HG03565 (cell line): ENCODE results near the gene MORC4.

Experiments used
- ATAC-seq: cut with Tn5 transposase; IDR thresholded peaks from one replicate; pipeline ENCODE4 v1.9.1; 2021; ENCODE audit warnings: mild to moderate bottlenecking, moderate library complexity; ENCODE audit not compliant: unreplicated experiment

MORC4 gene

DNA sequence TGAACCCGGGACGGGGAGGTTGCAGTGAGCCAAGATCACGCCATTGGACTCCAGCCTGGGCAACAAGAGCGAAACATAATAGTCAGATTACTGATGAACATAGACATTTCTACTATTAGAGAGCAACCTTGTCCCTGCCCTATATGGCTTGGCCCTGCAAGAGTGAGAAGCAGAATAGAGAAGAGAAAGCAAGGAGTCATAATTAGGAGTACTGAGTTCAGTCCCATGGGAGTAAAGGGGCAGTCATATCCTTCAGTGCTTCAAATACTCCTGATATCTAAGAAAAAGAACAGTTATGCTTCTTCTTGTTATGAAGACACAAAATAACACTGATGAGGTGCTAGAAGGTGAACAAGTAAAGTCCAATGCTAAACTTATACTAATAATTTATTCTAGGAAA lies 46.0 kb downstream of the MORC4 start:
- ATAC-seq = no peak

DNA sequence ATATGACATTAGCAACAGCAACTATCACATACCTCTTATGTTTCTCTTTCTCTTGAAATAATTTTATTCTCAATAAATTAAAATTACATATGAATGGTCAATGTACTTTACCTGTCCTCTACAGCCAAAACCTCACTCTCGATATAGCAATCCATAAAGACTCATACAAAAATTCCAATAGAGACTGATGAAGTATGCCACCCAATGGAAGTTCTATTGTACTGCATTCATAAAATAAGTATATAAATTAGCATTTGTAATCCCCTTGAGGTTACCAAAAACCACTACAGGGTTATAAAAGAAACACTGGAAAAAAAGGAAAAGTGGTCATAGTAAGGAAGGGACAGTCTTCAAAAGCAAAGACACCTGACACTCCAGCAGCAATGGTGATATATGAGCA lies 47.0 kb downstream of the MORC4 start:
- ATAC-seq = no peak

DNA sequence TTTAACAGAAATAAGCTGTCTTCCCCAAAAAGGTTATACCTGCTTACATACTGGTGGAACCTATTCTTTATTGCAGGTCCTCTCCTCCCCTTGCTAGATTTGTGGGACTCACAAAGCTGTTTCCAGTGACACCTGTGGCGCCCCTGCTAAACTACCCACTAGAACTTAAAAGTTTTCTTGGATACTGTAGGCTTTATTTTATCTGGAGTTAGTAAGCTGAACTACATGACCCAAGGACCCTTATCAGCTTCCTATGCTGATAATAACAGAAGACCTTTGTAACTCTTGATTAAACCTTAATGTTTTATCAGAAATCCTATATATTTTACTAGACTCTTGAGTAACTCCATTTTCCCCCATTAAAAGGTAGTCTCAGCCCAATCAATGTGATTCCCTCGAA lies 47.5 kb downstream of the MORC4 start:
- ATAC-seq = no peak

DNA sequence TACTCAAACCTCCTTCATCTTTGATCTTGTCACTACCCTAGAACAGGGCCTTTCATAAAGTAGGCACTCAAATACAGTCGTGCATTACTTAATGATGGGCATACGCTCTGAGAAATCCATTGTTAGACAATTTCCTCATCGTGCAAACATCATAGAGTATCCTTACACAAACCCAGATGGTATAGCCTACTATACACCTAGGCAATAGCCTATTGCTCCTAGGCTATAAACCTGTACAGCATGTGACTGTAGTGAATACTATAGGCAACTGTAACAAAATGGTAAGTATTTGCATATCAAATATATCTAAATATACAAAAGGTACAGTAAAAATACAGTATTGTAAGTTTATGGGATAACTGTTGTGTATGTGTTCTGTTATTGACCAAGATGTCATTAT lies 47.9 kb downstream of the MORC4 start:
- no peak for ATAC-seq

DNA sequence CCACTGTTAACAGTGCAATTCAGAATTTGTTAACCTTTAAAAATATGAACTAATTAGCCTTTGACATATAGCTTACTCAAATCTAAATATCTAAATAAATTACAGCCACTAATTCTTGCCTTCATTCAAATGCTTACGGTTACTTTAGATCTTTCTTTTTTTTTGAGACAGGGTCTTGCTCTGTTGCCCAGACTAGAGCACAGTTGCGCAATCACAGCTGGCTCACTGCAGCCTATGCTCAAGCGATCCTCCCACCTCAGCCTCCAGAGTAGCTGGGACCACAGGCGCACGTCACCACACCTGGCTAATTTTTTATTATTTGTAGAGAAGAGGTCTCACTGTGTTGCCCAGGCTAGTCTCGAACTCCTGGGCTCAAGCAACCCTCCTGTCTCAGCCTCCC lies 48.8 kb downstream of the MORC4 start:
- no peak for ATAC-seq

DNA sequence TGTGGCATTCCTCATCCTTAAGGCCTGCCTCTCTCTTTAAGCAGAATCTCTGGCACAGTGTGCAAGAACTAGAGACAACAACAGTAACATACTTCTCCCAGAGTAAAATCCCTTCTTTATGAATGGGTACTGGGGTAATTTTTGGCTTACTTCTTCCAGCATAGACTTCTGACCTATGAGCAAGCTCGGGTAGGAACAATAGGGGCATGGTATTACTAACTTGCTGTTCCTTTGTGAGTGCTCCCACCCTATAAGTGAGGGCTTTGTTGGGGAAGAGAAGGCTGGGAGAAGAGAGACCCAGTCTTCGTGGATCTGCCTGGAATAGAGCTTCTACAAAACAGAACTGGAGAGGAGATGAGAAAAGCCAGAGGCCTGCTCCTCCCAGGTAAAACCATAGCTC lies 49.6 kb downstream of the MORC4 start:
- no peak for ATAC-seq

DNA sequence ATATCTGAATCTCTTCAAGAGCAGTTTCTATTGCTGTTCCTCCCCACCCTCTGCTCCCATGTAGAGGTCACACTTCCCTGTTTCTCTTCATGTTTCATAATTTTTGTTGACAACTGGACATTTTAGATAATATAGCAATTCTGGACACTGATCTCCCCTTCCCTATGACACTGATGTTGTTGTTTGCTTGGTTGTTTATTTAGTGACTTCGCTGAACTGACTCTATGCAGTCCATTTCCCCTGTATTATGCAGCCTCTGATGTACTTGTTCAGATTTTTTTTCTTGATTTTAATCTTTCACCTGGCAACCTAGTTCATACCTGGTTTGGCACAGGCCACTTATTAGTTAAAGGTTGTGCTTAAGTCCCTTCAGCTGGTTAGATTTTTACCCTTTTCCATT lies 50.6 kb downstream of the MORC4 start:
- no peak for ATAC-seq

DNA sequence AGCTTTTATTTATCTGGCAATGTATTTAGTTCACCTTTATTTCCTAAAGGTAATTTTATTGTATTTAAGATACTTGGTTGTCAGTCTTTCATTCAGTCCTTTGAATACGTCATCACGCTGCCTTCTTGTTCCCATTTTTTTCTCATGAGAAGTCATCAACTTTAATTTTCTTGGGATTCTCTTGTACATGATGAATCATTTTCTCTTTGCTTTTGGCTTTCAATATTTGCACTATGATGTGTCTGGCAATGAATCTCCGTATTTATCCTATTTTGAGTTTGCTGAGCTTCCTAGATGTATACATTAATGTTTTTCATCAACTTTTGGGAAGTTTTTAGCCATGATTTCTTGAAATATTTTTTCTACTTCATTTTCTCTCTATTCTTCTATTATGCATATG lies 51.4 kb downstream of the MORC4 start:
- no peak for ATAC-seq

DNA sequence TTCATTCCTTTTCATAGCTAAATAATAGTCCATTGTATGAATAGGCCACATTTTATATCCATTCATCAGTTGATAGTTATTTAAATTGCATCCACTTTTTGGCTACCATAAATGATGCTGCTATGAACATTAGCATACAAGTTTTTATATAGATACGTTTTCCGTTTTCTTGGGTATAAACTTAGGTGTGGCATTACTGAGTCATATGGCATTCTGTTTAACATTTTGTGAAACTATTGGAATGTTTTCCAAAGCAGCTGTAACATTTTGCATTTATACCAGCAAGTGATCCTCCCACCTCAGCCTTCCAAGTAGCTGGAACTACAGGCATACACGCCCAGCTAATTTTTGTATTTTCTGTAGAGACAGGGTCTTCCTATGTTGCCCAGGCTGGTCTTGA lies 53.5 kb downstream of the MORC4 start:
- ATAC-seq = no peak

DNA sequence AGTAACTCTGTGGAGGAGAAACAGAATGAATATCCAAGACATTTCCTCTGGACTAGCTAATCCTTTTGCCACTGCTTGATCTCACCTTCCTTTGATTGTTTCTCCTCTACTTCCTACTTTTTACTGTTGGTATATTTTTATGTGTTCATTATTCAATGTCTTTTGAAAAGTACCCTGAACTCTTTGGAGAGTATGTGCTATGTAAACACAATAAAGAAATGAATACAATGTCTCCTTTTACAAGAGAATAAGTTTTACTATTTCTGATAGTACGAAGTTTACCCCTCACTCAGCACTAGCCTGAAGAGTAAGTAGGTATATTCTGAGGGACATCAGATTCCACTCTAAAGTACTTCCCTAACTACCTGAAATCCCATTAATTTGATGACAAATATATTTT lies 59.9 kb downstream of the MORC4 start:
- ATAC-seq = no peak

DNA sequence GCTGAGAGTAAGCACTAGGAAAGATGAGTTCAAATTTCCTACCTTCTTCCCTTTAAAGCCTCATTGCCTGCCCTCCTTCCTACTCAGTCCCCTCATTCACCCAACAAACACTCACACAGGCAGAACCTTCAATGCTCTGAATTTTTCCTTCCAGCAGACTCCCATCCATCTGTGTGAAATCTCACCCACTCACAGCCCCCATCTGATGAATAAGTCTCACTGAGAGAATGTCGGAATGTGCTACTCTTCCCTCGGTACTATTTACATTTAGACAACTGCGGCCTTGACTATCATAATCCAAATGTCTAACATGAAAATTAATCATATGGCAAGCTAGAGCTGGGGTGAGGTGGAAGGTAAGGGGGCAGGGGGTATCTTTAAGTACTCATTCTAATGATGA lies 60.4 kb downstream of the MORC4 start:
- no peak for ATAC-seq

DNA sequence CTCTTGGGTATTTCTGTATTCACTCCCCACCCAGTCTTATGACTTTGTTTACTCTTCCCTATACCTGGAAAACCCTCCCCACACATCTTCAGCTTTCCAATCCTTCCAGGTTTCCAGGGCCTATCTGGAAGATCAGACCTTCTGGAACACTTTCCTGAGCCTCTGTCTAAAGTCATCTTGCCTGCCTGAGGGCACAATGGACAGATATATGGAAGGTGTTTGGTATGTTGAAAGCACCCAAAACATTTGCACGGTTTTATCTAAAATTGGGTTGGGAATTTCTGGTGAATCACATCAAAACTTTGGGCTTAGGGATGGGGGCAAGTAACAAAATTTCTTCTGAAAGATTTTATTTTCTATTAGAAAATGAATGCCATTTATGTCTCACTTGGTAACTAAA lies 63.8 kb downstream of the MORC4 start:
- ATAC-seq = no peak

DNA sequence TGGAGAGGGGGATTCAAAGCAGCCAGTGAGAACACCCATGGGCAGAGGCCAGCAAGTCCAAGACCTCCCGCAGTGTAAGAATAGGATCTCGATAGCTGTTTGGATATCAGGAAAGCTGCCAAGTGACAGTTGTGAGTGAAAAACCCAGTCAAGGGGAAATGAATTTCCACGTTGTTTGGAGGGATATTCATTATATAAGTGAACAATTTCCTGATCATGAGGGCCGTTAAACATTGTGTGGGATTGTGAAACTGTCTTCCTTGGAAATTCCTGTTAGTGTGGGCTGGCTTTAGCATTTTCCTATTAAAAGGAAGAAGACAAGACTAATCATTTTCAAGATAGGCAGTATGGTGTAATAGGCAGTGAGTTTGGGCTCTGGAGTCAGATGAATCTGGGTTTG lies 64.8 kb downstream of the MORC4 start:
- ATAC-seq = no peak

DNA sequence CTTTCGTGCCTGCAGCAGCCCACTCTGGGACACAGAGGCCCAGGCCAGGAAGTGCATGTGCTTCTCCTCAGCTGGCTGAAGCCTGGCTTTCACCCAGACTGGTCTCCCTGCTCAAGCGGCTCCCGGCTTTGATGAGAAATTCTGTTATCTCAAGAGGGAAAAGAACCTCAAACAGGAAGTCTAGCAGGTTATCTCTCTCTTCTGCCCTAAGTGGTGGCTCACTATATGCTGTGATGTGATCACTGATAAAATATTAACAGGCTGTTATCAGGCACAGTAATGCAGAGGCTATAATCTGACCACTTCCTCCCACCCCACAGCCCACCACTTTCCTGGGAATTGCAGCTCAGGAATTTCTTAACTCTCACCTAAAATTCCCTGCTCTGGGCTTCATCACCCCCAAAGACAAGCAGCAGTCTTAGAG lies 66.5 kb downstream of the MORC4 start:
- no peak for ATAC-seq

DNA sequence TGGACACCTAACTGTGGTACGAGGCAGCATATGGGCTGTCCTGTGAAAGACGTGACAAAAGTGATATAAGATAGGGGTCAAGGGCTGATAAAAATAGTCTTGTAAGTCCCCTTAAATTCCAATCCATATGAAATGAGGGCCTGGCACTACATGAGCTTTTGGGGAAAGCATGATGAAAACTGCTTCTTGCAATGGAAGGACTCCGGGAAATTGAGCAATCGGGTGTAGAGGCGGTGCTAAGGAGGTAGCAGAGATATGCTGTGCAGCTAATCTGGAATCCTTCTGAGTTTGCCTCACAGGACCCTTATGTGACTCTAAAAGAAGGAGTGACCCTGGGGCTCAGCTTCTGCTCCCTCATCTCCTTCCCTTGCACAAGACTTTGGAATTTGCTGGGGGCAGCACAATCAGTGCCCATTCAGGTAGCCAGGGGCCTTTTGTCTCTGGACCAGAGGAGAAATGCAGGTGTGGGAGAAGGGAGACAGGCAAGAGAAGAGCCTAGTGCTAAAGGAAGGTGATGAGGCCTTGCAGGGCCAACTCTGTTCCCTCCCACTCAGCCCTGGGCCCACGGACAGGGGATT lies 67.0 kb downstream of the MORC4 start:
- no peak for ATAC-seq

DNA sequence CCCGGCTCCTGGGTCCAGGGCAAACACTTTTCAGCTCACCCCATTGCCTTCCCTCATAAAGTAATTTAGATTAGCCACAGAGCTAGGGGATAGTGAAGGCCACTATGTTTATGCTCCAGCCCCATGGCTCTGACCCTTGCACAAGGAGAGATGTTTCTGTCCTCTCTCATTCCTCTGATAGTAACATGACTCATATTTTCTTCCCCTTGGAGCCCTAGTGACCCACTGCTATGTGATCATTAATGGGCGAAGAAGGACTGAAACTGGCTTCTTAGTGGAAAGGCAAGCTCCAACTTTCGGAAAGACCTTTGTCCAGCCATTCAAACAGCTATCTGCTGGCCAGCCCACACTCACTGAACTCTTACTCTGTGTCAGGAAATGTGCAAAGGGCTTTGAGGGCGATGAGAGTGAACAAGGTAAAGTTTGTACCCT lies 67.5 kb downstream of the MORC4 start:
- no peak for ATAC-seq

DNA sequence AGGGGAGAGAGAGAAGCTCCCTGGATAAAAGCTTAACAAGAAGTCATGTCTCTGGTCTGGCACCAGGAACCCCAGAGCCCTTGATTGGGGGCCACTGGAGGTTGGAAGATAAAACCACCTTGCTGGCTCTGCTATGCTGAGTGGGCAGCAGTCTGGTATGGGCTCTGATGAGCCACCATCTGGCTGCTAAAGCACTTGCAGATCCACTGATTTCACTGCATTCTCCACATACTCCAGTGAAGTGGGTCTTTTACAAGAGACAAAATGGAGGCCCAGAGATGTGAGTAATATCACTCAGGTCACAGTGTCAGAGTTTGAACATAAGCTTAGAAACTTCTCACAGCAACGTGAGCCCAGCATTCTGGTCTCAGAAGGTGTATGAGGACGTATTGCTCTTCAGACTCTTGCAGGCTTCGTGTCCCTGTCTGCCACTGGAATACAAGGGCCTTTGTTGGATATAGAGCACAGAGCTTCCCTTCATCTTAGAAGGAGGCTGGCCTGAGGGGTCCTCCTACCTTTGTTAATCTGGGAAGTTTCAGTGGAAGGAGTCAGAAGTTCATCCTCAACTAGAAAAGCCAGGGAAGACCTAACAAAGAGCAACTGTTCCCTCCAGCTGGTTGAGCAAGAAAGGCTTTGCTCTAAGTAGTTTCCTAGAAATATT lies 68.1 kb downstream of the MORC4 start:
- ATAC-seq = no peak

DNA sequence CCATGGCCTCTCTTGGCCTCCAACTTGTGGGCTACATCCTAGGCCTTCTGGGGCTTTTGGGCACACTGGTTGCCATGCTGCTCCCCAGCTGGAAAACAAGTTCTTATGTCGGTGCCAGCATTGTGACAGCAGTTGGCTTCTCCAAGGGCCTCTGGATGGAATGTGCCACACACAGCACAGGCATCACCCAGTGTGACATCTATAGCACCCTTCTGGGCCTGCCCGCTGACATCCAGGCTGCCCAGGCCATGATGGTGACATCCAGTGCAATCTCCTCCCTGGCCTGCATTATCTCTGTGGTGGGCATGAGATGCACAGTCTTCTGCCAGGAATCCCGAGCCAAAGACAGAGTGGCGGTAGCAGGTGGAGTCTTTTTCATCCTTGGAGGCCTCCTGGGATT lies 71.8 kb downstream of the MORC4 start:
- no peak for ATAC-seq

DNA sequence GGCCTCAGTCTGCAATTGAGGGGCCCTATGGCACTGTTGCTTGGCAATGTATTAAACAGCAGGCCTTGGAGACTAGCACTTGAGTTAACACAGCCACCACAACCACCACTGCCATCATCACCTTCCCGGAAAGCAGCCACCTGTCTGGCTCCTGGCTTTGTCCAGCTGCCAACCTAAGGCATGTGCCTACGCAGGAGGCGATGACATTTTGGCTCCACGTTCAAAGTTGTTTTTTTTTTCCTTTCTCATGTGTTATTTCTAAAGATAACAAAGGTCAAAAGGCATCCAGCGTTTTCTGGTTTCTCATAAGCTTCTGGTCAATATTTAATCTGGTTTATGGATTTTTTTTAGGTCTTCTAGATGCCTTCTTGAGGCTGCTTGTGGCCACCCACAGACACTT lies 72.3 kb downstream of the MORC4 start:
- ATAC-seq = no peak

DNA sequence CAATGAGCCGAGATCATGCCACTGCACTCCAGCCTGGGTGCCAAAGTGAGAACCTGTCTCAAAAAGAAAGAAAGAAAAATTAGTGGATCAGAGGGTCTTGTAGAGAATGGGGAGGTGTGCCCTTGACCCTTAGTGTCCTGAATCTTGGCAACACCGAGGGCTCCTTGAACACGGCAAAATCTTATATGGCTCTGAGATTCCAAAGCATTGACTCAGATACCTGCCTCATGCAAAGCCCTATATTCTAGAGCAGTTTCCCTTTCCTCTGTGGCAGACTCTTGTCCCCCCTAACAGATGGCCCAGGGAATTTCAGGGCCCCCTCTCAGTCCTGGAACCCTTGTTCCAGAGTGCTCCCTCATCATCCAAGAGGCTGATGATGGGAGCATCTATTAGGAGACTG lies 73.0 kb downstream of the MORC4 start:
- no peak for ATAC-seq

DNA sequence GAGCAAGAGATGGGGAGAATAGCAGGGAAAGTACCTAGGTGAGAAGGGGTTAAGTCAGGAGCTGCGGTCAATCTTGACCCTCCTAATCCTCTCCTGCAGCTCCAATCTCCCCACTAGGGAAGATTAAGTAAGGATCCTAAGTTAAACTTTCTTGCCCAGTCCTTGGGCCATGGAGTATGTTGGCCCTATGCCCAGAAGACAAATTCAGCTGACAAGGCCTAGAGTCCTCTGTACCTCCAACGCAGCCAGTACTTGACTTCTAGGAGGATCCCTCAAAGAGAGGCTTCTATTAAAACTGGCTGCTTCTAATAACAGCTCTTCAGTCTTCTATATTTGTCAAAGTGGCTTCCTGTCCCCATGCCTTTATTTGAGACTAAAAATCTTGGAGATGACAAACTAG lies 78.4 kb downstream of the MORC4 start:
- no peak for ATAC-seq

DNA sequence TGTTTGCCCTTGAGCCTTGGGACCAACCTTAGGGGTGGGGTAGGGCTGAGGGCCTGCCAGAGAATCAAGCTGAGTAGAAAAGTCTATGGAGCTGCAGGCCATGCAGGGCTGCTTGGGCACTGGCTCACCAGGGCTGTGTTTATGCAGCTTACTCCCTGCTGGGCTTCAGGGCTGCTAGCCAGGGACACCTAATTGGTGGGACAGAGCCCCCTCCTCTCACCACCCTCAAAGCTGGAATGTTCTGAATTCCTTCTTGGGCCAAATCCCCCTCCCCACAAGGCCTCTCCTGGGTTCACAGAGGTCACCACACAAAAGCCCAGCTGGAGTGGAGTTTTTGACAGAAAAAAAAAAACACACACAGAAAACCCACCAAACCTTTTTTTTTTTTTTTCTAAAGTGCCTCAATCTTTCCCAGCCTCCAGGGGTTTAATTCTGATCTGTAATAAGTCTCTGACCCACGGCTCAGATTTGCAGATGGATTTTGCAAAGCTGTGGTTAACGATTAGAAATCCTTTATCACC lies 80.0 kb downstream of the MORC4 start, which contains the start of gene CLDN2:
CLDN2 (plus strand) TSS at position 471 of the 521 bp plus-strand sequence. CDS start 7,827 bp downstream, outside the sequence.
- no peak for ATAC-seq
